Stimulated activated CD4-positive, alpha-beta T cell treated with anti-CD3 and anti-CD28 coated beads, Interleukin-15, amount 100 ng/mL, for 24 hours (primary cell): ENCODE data around the gene MYL5.
"Not testable (repeated sequence)": the region's sequence is repeated elsewhere in the genome, so short reads cannot be mapped to it uniquely, and the experiment has no call there.

Source experiments
- DNase-seq: peaks from one replicate; pipeline ENCODE4 v3.0.0-alpha.2; 2020

The MYL5 gene

GRCh38 chr4:687048-687970, 13.0 kb downstream of the MYL5 start:
- DNase-seq, result no peak

- DNase-seq, result no peak
These were observed 13.9 kb downstream of the MYL5 start for GRCh38 chr4:687971-688853.

DNA sequence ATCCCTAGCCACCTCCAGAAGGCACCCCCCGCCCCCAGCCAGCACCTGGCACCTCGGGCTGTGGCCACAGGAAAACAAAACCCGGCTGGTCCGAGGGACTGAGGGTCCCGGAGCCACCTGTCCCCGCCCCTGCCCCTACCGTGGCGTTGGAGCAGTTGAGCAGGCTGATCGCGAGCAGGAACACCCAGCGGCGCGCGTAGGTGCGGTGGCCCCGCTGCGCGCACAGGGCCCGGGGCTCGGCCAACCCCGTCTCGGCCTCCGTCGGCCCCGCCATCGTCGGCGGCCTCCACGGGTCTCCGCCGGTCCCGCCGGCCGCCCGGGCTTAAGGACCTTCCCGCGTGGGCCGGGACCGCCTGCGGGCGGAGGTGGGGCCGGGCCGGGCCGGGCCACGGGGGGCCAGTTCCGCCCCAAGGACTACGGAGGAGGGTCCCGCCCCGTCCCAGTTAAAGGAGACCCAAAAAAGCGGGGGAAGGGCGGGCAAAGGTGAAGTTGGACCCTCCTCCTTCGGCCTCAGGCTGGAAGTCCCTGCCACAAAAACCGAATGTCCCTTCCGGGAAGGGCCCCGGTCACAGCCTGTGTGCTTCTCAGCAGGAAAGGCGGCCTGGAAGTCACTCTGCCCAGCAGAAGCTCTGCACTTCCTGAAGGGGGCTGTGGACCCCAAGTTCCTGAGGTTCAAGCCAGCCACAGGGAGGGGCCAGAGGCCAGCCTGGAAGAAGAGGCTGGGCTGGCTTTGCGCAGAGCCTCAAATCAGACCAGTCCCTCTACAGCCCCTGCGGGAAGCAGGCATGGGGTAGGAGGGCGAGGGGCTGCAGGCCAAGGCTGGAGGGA, 14.7 kb downstream of the MYL5 start, which contains the start of gene SLC49A3:
SLC49A3 (minus strand) TSS at position 298 of the 828 bp plus-strand sequence; CDS start at position 274, 24 bp downstream.
- no peak for DNase-seq

GRCh38 chr4:689723-690122, 15.4 kb downstream of the MYL5 start:
- DNase-seq, result no peak

- no peak for DNase-seq
These were observed 18.6 kb downstream of the MYL5 start for GRCh38 chr4:692771-693554.

DNA sequence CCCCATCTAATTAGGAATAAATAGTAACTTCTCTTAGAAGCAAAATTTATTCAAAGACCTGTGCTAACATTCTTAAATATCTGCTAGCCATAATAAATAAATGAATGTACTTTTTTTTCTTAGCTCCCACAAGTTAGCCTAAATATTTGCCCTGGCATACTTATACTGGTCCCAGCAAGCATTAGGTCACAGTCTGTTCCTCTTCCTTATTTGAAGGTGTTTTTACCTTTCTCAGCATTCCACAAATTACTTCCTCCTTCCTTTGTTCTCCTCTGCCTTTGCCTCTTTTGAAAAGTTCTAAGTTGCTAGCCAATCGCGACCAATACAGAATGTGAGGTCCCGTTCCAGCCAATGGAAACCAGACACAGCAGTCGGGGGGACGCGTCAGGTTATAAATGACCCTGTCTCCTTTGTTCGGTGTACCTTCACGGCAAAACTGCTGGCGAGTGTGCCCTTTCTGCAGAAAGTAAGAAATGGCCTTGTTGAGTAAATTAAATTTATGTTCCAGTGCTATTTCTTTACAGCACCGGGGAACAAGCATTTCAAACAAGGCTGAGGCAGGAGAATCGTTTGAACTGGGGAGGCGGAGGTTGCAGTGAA, 20.1 kb downstream of the MYL5 start:
- DNase-seq, result not testable (repeated sequence)

DNA sequence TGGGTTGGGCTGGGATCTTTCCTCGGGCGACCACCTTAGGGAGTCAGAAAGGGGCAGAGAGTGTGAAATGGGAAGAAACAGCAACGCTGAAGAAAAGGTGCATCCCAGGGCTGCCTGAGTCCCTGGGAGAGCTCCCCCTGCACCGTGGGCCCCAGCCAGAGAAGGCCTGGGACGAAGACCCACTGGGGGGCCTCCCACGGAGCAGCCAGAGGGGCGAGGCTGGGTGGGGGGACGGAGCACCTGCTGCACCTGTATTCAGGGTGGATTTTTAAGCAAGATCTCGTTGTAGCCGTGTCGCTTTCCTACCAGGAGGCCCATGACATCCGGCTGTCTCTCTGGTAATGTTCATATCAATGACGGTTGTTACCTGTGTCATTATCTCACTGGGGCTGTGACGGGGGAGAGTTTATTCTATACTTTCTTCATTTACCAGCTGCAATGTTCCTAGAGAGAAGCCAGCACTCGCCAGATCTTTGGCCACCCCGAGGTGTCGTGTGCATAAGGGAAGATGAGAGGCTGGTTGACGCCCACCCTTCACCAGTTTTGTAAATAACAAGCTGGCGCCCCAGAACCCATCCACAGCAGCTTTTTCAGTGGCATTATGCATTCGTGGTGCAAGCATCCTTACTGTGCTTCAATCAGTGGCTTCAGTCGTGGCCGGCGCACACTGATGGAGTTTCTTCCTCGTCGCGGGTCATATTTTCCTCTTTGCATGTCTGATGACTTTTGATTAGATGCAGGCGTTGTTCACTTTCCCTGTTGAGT, 25.7 kb downstream of the MYL5 start:
- DNase-seq, result no peak

DNA sequence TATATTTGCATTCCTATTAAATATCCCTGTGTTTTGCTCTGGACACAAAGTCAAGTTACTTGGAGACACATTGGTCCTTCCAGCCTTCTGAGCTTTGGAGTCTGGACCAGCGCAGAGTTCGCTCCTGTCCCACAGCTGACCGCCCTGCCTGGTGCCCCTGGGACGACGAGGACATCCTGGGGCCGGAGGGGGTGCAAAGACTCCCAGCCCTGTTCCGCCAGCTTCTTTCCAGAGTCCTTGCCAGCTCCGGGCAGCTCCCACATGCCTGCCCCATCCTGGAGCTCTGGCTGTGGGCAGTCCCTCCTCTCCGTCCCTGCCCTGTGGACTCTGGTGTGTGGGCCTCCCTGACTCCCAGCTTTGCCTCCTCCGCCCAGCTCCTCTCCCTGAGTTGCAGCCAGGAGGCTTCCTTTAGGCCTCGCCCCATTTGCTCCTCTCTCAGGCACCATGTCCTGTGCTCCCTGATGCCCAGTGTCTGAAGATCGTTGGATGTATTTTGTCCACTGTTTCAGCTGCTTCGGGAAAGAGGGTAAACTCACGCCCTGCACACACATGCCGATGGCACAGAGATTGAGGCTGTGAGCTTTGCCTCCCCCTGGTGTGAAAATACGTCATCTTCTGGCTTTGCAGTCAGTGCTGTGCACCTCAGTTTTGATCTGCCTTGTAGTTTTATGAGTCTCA, 26.4 kb downstream of the MYL5 start:
- DNase-seq, result no peak

- DNase-seq, result no peak
These were observed 28.3 kb downstream of the MYL5 start for GRCh38 chr4:702618-703048.

GRCh38 chr4:703336-704197, 29.2 kb downstream of the MYL5 start:
- DNase-seq, result no peak

DNA sequence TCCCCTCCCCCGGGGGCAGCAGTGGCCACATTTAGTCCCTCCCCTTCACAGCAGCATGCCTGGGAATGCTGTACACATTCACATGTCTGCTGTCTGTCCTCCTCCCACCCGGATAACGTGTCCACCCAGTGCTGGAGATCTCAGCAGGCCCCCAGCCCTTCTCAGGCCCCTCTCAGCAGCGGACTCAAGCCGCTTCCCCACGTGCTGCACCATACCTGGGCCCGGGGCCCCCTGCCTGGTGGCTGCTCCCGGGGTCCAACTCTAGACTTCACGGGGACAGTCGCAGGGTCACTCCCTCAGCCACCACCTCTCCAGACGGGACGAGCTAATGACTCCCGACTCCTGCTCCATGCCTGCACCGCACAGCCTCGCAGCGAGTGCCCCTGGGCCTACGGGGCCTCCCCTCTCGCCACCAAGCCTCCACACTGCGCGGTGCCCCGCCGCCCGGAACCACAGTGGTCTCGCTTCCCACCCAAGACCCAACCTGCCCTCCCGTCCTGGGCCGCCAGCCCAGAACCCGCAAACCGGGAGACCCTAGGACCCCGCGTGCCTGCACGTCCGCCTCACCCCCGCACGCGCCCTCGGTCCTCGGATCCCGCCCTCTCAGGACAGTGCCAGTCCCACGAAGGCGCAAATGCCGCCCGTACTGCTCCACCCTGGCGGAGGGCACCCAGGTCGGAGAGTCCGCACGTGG, 30.0 kb downstream of the MYL5 start:
- DNase-seq, result no peak

DNA sequence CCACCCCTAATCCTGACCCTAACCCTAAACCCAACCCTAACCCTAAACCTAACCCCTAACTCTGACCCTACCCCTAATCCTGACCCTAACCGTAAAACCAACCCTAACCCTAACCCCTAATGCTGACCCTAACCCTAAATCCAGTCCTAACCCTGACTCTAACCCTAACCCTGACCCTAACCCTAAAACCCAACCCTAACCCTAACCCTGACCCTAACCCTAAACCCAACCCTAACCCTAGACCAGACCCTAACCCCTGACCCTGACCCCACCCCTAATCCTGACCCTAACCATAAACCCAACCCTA, 30.6 kb downstream of the MYL5 start:
- DNase-seq, result no peak

DNA sequence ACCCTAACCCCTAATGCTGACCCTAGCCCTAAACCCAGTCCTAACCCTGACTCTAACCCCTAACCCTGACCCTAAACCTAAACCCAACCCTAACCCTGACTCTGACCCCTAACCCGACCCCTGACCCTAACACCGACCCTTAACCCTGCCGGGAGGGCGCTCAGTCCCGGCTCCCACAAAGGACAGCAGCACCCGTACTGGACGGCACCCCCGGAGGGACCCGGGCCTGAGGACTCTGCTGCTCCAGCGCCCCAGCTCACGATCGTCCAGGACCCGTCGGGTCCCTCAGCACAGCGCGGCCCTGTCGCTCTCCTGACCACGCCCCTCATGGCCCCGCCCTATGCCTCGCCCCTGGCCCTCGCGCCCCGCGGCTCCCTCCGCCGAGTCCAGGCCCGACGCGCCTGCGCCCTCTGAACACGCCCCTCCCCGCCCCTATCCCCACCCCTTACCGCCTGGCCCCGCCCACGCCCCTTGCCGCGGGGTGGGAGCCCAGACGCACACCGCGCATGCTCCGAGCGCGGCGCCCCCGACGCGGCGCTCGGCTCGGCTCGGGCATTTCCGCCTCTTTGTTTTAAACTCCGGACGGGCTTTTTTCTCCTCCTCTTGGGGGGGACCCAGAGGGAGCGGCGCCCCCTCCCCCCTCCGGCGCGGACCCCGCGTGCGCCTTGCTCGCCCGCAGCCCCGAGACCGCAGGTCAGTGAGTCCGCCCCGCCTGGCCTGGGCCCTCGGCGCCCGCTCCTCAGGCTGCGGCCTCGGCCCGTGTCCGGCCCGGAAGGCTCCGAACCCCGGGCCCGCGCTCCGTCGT, 31.1 kb downstream of the MYL5 start, which contains the start of gene PCGF3:
PCGF3 (plus strand) TSS at position 555 of the 805 bp plus-strand sequence. CDS start 27,849 bp downstream, outside the sequence.
- DNase-seq, result peak; percentile 98

GRCh38 chr4:706083-706633, 31.8 kb downstream of the MYL5 start:
- DNase-seq, result not testable (repeated sequence)

GRCh38 chr4:706834-707598, 32.7 kb downstream of the MYL5 start:
- DNase-seq, result no peak

- DNase-seq, result no peak
These were observed 33.7 kb downstream of the MYL5 start for GRCh38 chr4:707929-708630.
